ENCODE data around the gene RAB5IF. TPM values are rescaled to one million over a fixed set of nuclear protein-coding genes. Genes with fewer than 3 reads are reported as not detected.
A peak's percentile ranks its signal among the peaks of the same experiment; 100 is the strongest.

The RAB5IF gene
- total and polyA plus RNA-seq, 2 of the 13 experiments (the other 11 are each of a cell fraction or from before 2014, with no cell fraction given), result 261 to 305 TPM

DNA sequence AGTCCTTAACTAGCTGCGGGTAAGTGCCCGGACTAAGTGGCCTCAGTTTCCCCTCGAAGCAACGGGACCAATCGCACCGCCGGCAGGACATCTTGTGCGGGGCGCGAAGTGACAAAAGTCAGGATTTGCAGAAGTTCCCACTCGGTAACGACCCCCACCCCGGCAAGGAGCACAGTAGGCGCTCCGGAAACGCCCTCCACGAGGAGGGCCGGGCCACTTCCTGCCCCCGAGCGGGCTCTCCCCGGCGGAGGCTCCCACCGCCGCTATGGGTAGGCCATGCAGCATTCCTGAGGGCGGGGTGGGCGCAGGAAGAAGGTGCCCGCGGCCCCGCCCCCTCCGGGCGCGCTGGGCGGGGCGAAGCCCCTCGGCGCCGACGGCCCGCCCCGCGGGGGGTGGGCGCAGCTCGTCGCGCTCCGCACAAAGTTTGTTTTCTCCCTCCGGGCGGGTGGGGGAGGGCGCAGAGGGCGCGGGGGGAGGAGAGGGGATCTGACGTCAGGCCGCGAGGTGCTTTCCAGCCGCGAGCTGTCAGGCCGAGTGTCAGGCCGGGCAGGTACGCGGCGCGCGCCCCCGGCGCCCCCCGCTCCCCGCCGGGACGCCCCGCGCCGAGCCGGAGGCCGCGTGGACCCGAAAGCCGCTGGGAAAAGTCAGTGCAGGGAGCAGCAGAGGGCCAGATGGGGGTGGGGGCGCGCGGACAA lies 32.3 kb upstream of the RAB5IF start, which contains the start of gene TGIF2 (continued):
- TF ChIP-seq ZNF558 (CRISPR knock-in tag; IDR thresholded peaks at IDR 0.05; ENCODE audit: borderline replicate concordance) (peak; percentile 92), PBX2 (CRISPR knock-in tag; IDR thresholded peaks at IDR 0.05) (no peak), ZFP1 (CRISPR knock-in tag; IDR thresholded peaks at IDR 0.05) (peak; percentile 30; the same call in 1 of the 2 replicates), CC2D1A (CRISPR knock-in tag; IDR thresholded peaks at IDR 0.05) (peak; percentile 24; the same call in 1 of the 2 replicates), RAD51 (IDR thresholded peaks at IDR 0.05; ENCODE audit: borderline replicate concordance) (no peak), ZNF281 (CRISPR knock-in tag; IDR thresholded peaks at IDR 0.05; ENCODE audit: borderline replicate concordance) (0 out of 2 replicates have a peak, but pooled peaks have one; percentile 50), ZNF761 (CRISPR knock-in tag; conservative IDR thresholded peaks at IDR 0.05) (no peak; the same call in 1 of the 2 replicates), ELF4 (CRISPR knock-in tag; IDR thresholded peaks at IDR 0.05; ENCODE audit: borderline replicate concordance) (no peak), ZNF576 (CRISPR knock-in tag; IDR thresholded peaks at IDR 0.05) (no peak), ONECUT2 (CRISPR knock-in tag; IDR thresholded peaks at IDR 0.05) (no peak), REST (IDR thresholded peaks at IDR 0.05; ENCODE audit: borderline replicate concordance in 1 of 2, low read depth in 1 of 2, low read length in 2 of 2) (peak in 1 of 2 experiments; percentile 58; a peak in 3 of 4 replicates), BORCS8-MEF2B (CRISPR knock-in tag; IDR thresholded peaks at IDR 0.05) (no peak; the same call in none of the 2 replicates), ZSCAN9 (CRISPR knock-in tag; IDR thresholded peaks at IDR 0.05; ENCODE audit: borderline replicate concordance) (peak; percentile 93; the same call in 1 of the 2 replicates), MIER2 (CRISPR knock-in tag; IDR thresholded peaks at IDR 0.05) (no peak)
- TF ChIP-seq, protein P1, sequence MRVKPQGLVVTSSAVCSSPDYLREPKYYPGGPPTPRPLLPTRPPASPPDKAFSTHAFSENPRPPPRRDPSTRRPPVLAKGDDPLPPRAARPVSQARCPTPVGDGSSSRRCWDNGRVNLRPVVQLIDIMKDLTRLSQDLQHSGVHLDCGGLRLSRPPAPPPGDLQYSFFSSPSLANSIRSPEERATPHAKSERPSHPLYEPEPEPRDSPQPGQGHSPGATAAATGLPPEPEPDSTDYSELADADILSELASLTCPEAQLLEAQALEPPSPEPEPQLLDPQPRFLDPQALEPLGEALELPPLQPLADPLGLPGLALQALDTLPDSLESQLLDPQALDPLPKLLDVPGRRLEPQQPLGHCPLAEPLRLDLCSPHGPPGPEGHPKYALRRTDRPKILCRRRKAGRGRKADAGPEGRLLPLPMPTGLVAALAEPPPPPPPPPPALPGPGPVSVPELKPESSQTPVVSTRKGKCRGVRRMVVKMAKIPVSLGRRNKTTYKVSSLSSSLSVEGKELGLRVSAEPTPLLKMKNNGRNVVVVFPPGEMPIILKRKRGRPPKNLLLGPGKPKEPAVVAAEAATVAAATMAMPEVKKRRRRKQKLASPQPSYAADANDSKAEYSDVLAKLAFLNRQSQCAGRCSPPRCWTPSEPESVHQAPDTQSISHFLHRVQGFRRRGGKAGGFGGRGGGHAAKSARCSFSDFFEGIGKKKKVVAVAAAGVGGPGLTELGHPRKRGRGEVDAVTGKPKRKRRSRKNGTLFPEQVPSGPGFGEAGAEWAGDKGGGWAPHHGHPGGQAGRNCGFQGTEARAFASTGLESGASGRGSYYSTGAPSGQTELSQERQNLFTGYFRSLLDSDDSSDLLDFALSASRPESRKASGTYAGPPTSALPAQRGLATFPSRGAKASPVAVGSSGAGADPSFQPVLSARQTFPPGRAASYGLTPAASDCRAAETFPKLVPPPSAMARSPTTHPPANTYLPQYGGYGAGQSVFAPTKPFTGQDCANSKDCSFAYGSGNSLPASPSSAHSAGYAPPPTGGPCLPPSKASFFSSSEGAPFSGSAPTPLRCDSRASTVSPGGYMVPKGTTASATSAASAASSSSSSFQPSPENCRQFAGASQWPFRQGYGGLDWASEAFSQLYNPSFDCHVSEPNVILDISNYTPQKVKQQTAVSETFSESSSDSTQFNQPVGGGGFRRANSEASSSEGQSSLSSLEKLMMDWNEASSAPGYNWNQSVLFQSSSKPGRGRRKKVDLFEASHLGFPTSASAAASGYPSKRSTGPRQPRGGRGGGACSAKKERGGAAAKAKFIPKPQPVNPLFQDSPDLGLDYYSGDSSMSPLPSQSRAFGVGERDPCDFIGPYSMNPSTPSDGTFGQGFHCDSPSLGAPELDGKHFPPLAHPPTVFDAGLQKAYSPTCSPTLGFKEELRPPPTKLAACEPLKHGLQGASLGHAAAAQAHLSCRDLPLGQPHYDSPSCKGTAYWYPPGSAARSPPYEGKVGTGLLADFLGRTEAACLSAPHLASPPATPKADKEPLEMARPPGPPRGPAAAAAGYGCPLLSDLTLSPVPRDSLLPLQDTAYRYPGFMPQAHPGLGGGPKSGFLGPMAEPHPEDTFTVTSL (CRISPR knock-in tag; IDR thresholded peaks at IDR 0.05; ENCODE audit: borderline replicate concordance), result no peak

Data from HepG2 (cell line).